ENCODE data around the gene LONRF2.

The LONRF2 gene

DNA sequence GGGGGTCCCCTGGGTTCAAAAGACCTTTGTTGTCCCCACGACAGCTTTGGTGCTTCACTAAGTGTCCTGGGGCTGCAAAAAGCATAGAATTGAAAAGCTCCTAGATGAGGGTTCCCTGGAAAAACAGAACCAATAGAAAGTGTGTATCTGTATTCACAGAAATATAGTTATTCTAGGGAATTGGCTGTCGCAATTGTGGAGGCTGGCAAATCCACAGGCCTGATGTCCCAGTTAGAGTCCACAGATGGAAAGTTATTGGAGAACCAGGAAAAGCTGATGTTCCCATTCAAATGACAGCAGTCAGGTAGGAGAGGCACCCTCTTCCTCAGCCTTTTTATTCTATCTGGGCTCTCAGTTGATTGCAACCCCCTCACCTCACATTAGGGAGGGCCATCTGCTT is 65.5 kb downstream of the LONRF2 start:
- TF ChIP-seq, protein P1, sequence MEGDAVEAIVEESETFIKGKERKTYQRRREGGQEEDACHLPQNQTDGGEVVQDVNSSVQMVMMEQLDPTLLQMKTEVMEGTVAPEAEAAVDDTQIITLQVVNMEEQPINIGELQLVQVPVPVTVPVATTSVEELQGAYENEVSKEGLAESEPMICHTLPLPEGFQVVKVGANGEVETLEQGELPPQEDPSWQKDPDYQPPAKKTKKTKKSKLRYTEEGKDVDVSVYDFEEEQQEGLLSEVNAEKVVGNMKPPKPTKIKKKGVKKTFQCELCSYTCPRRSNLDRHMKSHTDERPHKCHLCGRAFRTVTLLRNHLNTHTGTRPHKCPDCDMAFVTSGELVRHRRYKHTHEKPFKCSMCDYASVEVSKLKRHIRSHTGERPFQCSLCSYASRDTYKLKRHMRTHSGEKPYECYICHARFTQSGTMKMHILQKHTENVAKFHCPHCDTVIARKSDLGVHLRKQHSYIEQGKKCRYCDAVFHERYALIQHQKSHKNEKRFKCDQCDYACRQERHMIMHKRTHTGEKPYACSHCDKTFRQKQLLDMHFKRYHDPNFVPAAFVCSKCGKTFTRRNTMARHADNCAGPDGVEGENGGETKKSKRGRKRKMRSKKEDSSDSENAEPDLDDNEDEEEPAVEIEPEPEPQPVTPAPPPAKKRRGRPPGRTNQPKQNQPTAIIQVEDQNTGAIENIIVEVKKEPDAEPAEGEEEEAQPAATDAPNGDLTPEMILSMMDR (IDR thresholded peaks at IDR 0.05; ENCODE audit: insufficient read depth, low read depth, low read length, missing control alignments): no peak
- no peak overlapping the region for H3K4me3 ChIP-seq (ENCODE audit: low read depth, low read length)
- no peak for DNase-seq (ENCODE audit: low read depth)

DNA sequence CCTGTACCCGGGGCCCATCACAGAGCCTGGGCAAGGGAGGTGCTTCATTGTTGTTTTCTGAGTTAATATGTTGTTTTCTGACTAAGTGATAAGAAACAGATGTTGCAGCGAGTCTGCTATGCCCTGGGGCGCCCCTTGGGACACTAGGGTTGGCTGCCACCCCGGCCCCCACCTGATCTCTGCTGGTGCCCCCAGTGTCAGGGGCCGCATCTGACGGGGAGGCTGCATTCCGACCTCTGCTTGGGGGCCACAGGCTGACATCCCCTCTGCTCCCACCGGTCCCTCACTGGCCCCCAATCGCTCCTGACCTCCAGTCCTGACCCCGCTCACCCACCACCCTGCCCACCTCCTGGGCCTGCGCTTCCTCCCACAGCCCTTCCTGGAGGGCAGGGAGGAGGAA is 65.9 kb downstream of the LONRF2 start:
- no peak overlapping the region for H3K4me3 ChIP-seq (ENCODE audit: low read depth, low read length)
- no peak for DNase-seq (ENCODE audit: low read depth)
- TF ChIP-seq, protein P1 (IDR thresholded peaks at IDR 0.05; ENCODE audit: insufficient read depth, low read depth, low read length, missing control alignments): no peak

DNA sequence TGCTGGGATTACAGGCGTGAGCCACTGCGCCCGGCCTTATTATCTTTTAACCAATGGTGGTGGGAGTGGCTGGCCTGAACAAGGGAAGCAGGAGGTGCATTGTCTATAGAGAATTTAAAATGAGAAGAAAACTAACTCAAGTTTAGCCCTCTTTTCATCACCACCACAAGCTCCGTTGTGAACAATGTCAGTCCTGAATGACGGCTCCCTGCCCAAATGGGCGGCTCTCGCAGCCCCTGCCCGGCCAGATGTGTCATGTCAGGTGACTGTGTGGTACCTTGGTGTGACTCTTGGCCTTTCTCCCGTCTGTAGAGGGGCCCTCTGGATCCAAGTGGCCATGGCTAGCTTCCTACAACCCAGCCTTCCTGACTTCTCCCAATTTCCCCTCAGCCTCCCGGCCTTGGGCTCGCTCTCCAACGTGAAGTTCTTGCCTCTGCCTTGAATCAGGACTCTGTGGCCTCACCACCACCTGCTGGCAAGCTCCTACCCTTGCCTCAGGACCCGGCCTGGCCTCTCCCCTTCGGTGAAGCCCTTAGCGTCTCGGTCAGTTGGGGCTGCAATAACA is 67.6 kb downstream of the LONRF2 start:
- no peak overlapping the region for H3K4me3 ChIP-seq (ENCODE audit: low read depth, low read length)
- no peak for DNase-seq (ENCODE audit: low read depth)
- TF ChIP-seq, protein P1 (IDR thresholded peaks at IDR 0.05; ENCODE audit: insufficient read depth, low read depth, low read length, missing control alignments): no peak

DNA sequence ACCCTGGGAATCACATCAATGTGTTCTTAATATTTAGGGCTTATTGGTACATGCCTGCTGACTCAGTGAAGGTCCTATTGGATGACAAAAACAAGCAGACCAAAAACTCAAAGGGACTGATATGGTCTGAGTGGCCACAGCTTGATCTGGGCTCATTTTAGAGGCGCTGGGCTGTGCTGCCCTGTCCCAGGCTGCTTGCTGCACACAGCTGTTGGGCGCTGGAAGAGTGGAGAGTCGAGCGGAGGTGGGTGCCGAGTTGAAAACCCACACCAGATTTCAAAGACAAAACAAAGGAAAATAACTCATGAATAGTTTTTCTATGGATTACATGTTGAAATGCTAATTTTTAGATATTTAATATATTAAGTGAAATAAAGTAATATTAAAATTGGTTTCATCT is 68.5 kb downstream of the LONRF2 start:
- no peak for DNase-seq (ENCODE audit: low read depth)
- TF ChIP-seq, protein P1 (IDR thresholded peaks at IDR 0.05; ENCODE audit: insufficient read depth, low read depth, low read length, missing control alignments): no peak
- H3K4me3 ChIP-seq (ENCODE audit: low read depth, low read length): no peak overlapping the region

DNA sequence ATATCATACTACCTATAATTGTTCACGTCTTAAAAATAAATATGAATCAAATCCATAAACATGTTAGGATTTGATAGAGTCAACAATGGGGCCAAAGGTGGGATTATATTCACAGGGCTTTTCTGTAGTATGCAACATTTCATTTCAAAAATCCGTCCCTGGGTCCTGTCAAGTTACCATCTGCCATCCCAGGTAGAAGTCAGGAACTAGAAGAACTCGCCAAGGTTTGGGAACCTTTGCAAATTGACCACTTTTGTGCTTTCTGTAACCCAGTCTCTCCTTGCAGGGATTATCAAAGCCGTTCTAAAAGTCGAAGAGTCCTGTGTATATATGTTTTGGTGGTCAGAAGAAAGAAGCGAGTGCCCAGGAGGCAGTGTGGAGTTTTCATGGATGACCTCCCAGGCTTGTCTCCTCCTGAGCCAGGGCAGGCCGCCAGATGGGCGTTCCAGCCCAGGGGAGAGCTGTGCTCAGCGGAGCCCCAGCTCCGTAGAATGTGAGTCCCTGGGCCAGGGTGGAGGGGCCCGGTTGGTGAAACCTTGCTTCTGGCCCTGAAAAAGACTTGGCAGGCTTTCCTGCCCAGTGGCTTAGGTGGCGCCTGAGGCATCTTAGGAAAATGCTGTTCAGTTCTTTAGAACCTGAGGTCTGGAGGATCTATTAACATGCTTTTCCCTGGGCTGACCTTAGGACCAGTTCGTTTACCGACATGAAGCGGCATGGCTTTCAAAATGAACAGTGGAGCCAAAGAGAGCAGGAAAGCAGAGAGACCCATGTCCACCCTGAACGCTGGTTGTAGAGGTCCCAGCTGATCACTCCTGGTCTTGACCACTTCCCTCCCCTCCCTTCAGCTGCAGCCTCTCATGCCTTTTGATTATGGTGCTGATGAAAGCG is 69.2 kb downstream of the LONRF2 start:
- TF ChIP-seq, protein P1 (IDR thresholded peaks at IDR 0.05; ENCODE audit: insufficient read depth, low read depth, low read length, missing control alignments): no peak
- no peak overlapping the region for H3K4me3 ChIP-seq (ENCODE audit: low read depth, low read length)
- DNase-seq (ENCODE audit: low read depth): no peak

DNA sequence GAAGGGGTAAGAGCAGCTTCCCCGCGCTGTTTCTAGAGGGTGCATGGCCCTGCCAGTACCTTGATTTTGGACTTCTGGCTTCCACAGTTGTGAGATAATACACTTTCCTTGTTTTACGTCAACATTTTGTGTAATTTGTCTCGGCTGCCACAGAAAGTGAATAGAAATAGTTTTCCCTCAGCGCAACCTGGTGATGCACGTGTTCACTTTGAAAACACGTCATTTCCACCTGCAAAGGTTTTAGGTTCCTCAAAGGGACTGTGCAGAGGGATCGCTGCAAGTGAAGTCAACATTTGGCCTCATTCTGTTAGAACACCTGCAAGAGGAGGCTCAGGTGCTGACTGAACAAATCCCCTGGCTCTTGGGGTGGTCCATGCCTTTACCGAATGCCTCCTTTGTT is 71.7 kb downstream of the LONRF2 start:
- H3K4me3 ChIP-seq (ENCODE audit: low read depth, low read length): no peak overlapping the region
- no peak for DNase-seq (ENCODE audit: low read depth)
- TF ChIP-seq, protein P1 (IDR thresholded peaks at IDR 0.05; ENCODE audit: insufficient read depth, low read depth, low read length, missing control alignments): no peak

Data from GM12865 (cell line).